ENCODE data around the gene MDGA2.
"Not testable (repeated sequence)": the region's sequence is repeated elsewhere in the genome, so short reads cannot be mapped to it uniquely, and the experiment has no call there.

MDGA2 gene

GRCh38 chr14:47008732-47009131 is 666.7 kb downstream of the MDGA2 start:
- H3K4me3 Mint-ChIP-seq = no peak overlapping the region
- H3K4me1 Mint-ChIP-seq = no peaks in the 10 kb centered on the region
- H3K27me3 Mint-ChIP-seq = no peaks in the 10 kb centered on the region
- H3K27ac Mint-ChIP-seq = no peak overlapping the region
- no peaks in the 10 kb centered on the region for H3K36me3 Mint-ChIP-seq
- H3K9me3 Mint-ChIP-seq = no peaks in the 10 kb centered on the region
- no peak for ATAC-seq

- H3K36me3 Mint-ChIP-seq = no peaks in the 10 kb centered on the region
- no peak overlapping the region for H3K27ac Mint-ChIP-seq
- ATAC-seq = no peak
- no peaks in the 10 kb centered on the region for H3K27me3 Mint-ChIP-seq
- H3K9me3 Mint-ChIP-seq = peaks cover 3% of the 10 kb centered on the region
- H3K4me1 Mint-ChIP-seq = no peaks in the 10 kb centered on the region
- no peak overlapping the region for H3K4me3 Mint-ChIP-seq
Measured at GRCh38 chr14:46999661-47000060, 675.7 kb downstream of the MDGA2 start.

- Mint-ChIP-seq H3K27ac (no peak overlapping the region), H3K4me3 (no peak overlapping the region), H3K4me1 (no peaks in the 10 kb centered on the region), H3K27me3 (no peaks in the 10 kb centered on the region), H3K9me3 (peaks cover 4% of the 10 kb centered on the region), H3K36me3 (no peaks in the 10 kb centered on the region)
- no peak for ATAC-seq
Measured at GRCh38 chr14:46989566-46989965, 685.8 kb downstream of the MDGA2 start.

GRCh38 chr14:46988312-46988711 is 687.1 kb downstream of the MDGA2 start:
- Mint-ChIP-seq H3K36me3 (no peaks in the 10 kb centered on the region), H3K4me3 (no peak overlapping the region), H3K4me1 (no peaks in the 10 kb centered on the region), H3K9me3 (no peaks in the 10 kb centered on the region), H3K27ac (no peak overlapping the region), H3K27me3 (no peaks in the 10 kb centered on the region)
- no peak for ATAC-seq

GRCh38 chr14:46985529-46986380 is 689.6 kb downstream of the MDGA2 start:
- Mint-ChIP-seq H3K4me1 (no peaks in the 10 kb centered on the region), H3K9me3 (no peaks in the 10 kb centered on the region), H3K27me3 (no peaks in the 10 kb centered on the region), H3K36me3 (no peaks in the 10 kb centered on the region), H3K4me3 (no peak overlapping the region), H3K27ac (no peak overlapping the region)
- no peak for ATAC-seq

- H3K9me3 Mint-ChIP-seq = no peaks in the 10 kb centered on the region
- no peak for ATAC-seq
- no peaks in the 10 kb centered on the region for H3K27me3 Mint-ChIP-seq
- no peak overlapping the region for H3K27ac Mint-ChIP-seq
- no peak overlapping the region for H3K4me3 Mint-ChIP-seq
- H3K4me1 Mint-ChIP-seq = no peaks in the 10 kb centered on the region
- no peaks in the 10 kb centered on the region for H3K36me3 Mint-ChIP-seq
Measured at GRCh38 chr14:46973295-46973694, 702.1 kb downstream of the MDGA2 start.

GRCh38 chr14:46964378-46964777 is 711.0 kb downstream of the MDGA2 start:
- Mint-ChIP-seq H3K36me3 (no peaks in the 10 kb centered on the region), H3K9me3 (peaks cover 2% of the 10 kb centered on the region), H3K4me3 (no peak overlapping the region), H3K27ac (no peak overlapping the region), H3K4me1 (no peaks in the 10 kb centered on the region), H3K27me3 (no peaks in the 10 kb centered on the region)
- no peak for ATAC-seq

GRCh38 chr14:46951103-46951502 is 724.3 kb downstream of the MDGA2 start:
- H3K36me3 Mint-ChIP-seq = no peaks in the 10 kb centered on the region
- no peaks in the 10 kb centered on the region for H3K4me1 Mint-ChIP-seq
- peaks cover 6% of the 10 kb centered on the region for H3K9me3 Mint-ChIP-seq
- H3K27me3 Mint-ChIP-seq = no peaks in the 10 kb centered on the region
- no peak overlapping the region for H3K27ac Mint-ChIP-seq
- ATAC-seq = no peak
- H3K4me3 Mint-ChIP-seq = no peak overlapping the region

- no peaks in the 10 kb centered on the region for H3K27me3 Mint-ChIP-seq
- H3K27ac Mint-ChIP-seq = no peak overlapping the region
- H3K36me3 Mint-ChIP-seq = no peaks in the 10 kb centered on the region
- peaks cover 9% of the 10 kb centered on the region for H3K9me3 Mint-ChIP-seq
- no peak overlapping the region for H3K4me3 Mint-ChIP-seq
- no peak for ATAC-seq
- no peaks in the 10 kb centered on the region for H3K4me1 Mint-ChIP-seq
Measured at GRCh38 chr14:46940611-46941010, 734.8 kb downstream of the MDGA2 start.

GRCh38 chr14:46920542-46920941 is 754.9 kb downstream of the MDGA2 start:
- H3K27me3 Mint-ChIP-seq = no peaks in the 10 kb centered on the region
- H3K9me3 Mint-ChIP-seq = no peaks in the 10 kb centered on the region
- no peaks in the 10 kb centered on the region for H3K4me1 Mint-ChIP-seq
- no peak for ATAC-seq
- H3K4me3 Mint-ChIP-seq = no peak overlapping the region
- no peaks in the 10 kb centered on the region for H3K36me3 Mint-ChIP-seq
- no peak overlapping the region for H3K27ac Mint-ChIP-seq

GRCh38 chr14:46915539-46915938 is 759.9 kb downstream of the MDGA2 start:
- H3K27me3 Mint-ChIP-seq, H3K27ac Mint-ChIP-seq, H3K4me1 Mint-ChIP-seq, H3K4me3 Mint-ChIP-seq, H3K9me3 Mint-ChIP-seq, H3K36me3 Mint-ChIP-seq, ATAC-seq: not testable (repeated sequence)

GRCh38 chr14:46902837-46903236 is 772.6 kb downstream of the MDGA2 start:
- Mint-ChIP-seq H3K4me3 (no peak overlapping the region), H3K27ac (no peak overlapping the region), H3K27me3 (no peaks in the 10 kb centered on the region), H3K4me1 (no peaks in the 10 kb centered on the region), H3K9me3 (peaks cover 2% of the 10 kb centered on the region), H3K36me3 (no peaks in the 10 kb centered on the region)
- no peak for ATAC-seq

GRCh38 chr14:46894476-46894875 is 780.9 kb downstream of the MDGA2 start:
- no peak overlapping the region for H3K4me3 Mint-ChIP-seq

GRCh38 chr14:46887144-46887543 is 788.3 kb downstream of the MDGA2 start:
- Mint-ChIP-seq H3K36me3 (no peaks in the 10 kb centered on the region), H3K27ac (no peak overlapping the region), H3K4me1 (no peaks in the 10 kb centered on the region), H3K27me3 (no peaks in the 10 kb centered on the region), H3K9me3 (peaks cover 3% of the 10 kb centered on the region), H3K4me3 (no peak overlapping the region)
- ATAC-seq = no peak

More at GRCh38 chr14:46894476-46894875, 780.9 kb downstream of the MDGA2 start:
- H3K4me1 Mint-ChIP-seq = no peaks in the 10 kb centered on the region
- H3K27me3 Mint-ChIP-seq = no peaks in the 10 kb centered on the region
- H3K9me3 Mint-ChIP-seq = peaks cover 2% of the 10 kb centered on the region
- ATAC-seq = no peak
- H3K27ac Mint-ChIP-seq = no peak overlapping the region
- no peaks in the 10 kb centered on the region for H3K36me3 Mint-ChIP-seq

GRCh38 chr14:46885566-46885965 is 789.8 kb downstream of the MDGA2 start:
- Mint-ChIP-seq H3K9me3 (peaks cover 3% of the 10 kb centered on the region), H3K4me1 (no peaks in the 10 kb centered on the region), H3K27ac (no peak overlapping the region), H3K4me3 (no peak overlapping the region), H3K36me3 (no peaks in the 10 kb centered on the region), H3K27me3 (no peaks in the 10 kb centered on the region)
- no peak for ATAC-seq

- no peaks in the 10 kb centered on the region for H3K4me1 Mint-ChIP-seq
- ATAC-seq = no peak
- H3K4me3 Mint-ChIP-seq = no peak overlapping the region
- no peaks in the 10 kb centered on the region for H3K36me3 Mint-ChIP-seq
- no peaks in the 10 kb centered on the region for H3K27me3 Mint-ChIP-seq
- H3K9me3 Mint-ChIP-seq = peaks cover 4% of the 10 kb centered on the region
- H3K27ac Mint-ChIP-seq = no peak overlapping the region
Measured at GRCh38 chr14:46861753-46862152, 813.7 kb downstream of the MDGA2 start.
